Dendritic cell treated with granulocyte-macrophage colony-stimulating factor and Interleukin-4, amounts not matched to agents 40 ng/mL and 50 ng/mL, for 4 days (primary cell): ENCODE measurements around the gene ARHGEF1.

Source experiments
- H3K27ac Mint-ChIP-seq: one replicate; pipeline ENCODE4 v1.8.0; 2022; ENCODE audit warnings: mild to moderate bottlenecking, mixed read lengths
- H3K27me3 Mint-ChIP-seq: one replicate; pipeline ENCODE4 v1.8.0; 2022; ENCODE audit warnings: mild to moderate bottlenecking, mixed read lengths
- H3K36me3 Mint-ChIP-seq: one replicate; pipeline ENCODE4 v1.8.0; 2022; ENCODE audit warnings: low read depth, mixed read lengths
- H3K4me1 Mint-ChIP-seq: one replicate; pipeline ENCODE4 v1.8.0; 2022; ENCODE audit warnings: low read depth, mixed read lengths
- H3K4me3 Mint-ChIP-seq: one replicate; pipeline ENCODE4 v1.8.0; 2022; ENCODE audit warnings: mild to moderate bottlenecking, moderate library complexity, mixed read lengths
- H3K9me3 Mint-ChIP-seq: one replicate; pipeline ENCODE4 v1.8.0; 2022; ENCODE audit warnings: mixed read lengths
- intact Hi-C: fragments of 100-400 bp; cut with micrococcal nuclease; formaldehyde crosslinking; loops from one replicate; pipeline ENCODE4 v1.15.0; 2022

Gene ARHGEF1

GRCh38 chr19:41897820-41898219 is 14.8 kb downstream of the ARHGEF1 start:
- Mint-ChIP-seq H3K9me3 (no peaks in the 10 kb centered on the region), H3K4me1 (no peaks in the 10 kb centered on the region), H3K4me3 (no peak overlapping the region), H3K36me3 (peaks cover 98% of the 10 kb centered on the region), H3K27ac (no peak overlapping the region), H3K27me3 (no peaks in the 10 kb centered on the region)
- intact Hi-C loops = no loop called here

- Mint-ChIP-seq H3K27me3 (no peaks in the 10 kb centered on the region), H3K4me3 (no peak overlapping the region), H3K4me1 (no peaks in the 10 kb centered on the region), H3K27ac (no peak overlapping the region), H3K36me3 (peaks cover 98% of the 10 kb centered on the region), H3K9me3 (no peaks in the 10 kb centered on the region)
- intact Hi-C loops = no loop called here
These were observed 15.3 kb downstream of the ARHGEF1 start for GRCh38 chr19:41898235-41898634.

- Mint-ChIP-seq H3K27me3 (no peaks in the 10 kb centered on the region), H3K4me1 (no peaks in the 10 kb centered on the region), H3K9me3 (no peaks in the 10 kb centered on the region), H3K4me3 (no peak overlapping the region), H3K36me3 (peaks cover 100% of the 10 kb centered on the region), H3K27ac (no peak overlapping the region)
- intact Hi-C loops = no loop called here
These were observed 18.9 kb downstream of the ARHGEF1 start for GRCh38 chr19:41901707-41902360.

- peaks cover 100% of the 10 kb centered on the region for H3K36me3 Mint-ChIP-seq
- intact Hi-C loops = no loop called here
- no peaks in the 10 kb centered on the region for H3K4me1 Mint-ChIP-seq
These were observed 19.6 kb downstream of the ARHGEF1 start for GRCh38 chr19:41902594-41902993.

GRCh38 chr19:41903193-41903953 is 20.4 kb downstream of the ARHGEF1 start:
- Mint-ChIP-seq H3K27ac (no peak overlapping the region), H3K36me3 (peaks cover 100% of the 10 kb centered on the region), H3K4me3 (no peak overlapping the region), H3K4me1 (no peaks in the 10 kb centered on the region), H3K9me3 (no peaks in the 10 kb centered on the region), H3K27me3 (peaks cover under 1% of the 10 kb centered on the region)
- intact Hi-C loops = no loop called here

More at GRCh38 chr19:41902594-41902993, 19.6 kb downstream of the ARHGEF1 start:
- Mint-ChIP-seq H3K27me3 (no peaks in the 10 kb centered on the region), H3K9me3 (no peaks in the 10 kb centered on the region), H3K4me3 (no peak overlapping the region), H3K27ac (no peak overlapping the region)

- Mint-ChIP-seq H3K9me3 (no peaks in the 10 kb centered on the region), H3K27me3 (peaks cover 6% of the 10 kb centered on the region), H3K36me3 (peaks cover 99% of the 10 kb centered on the region), H3K27ac (no peak overlapping the region), H3K4me1 (no peaks in the 10 kb centered on the region), H3K4me3 (no peak overlapping the region)
- intact Hi-C loops = no loop called here
These were observed 21.3 kb downstream of the ARHGEF1 start for GRCh38 chr19:41904118-41904870.

- peaks cover 87% of the 10 kb centered on the region for H3K36me3 Mint-ChIP-seq
- no peaks in the 10 kb centered on the region for H3K9me3 Mint-ChIP-seq
These were observed 22.5 kb downstream of the ARHGEF1 start for GRCh38 chr19:41905273-41906002.

GRCh38 chr19:41906271-41906670 is 23.3 kb downstream of the ARHGEF1 start:
- intact Hi-C loops = no loop called here
- H3K36me3 Mint-ChIP-seq = peaks cover 79% of the 10 kb centered on the region
- no peaks in the 10 kb centered on the region for H3K9me3 Mint-ChIP-seq
- H3K4me3 Mint-ChIP-seq = no peak overlapping the region
- peaks cover 19% of the 10 kb centered on the region for H3K27me3 Mint-ChIP-seq
- H3K4me1 Mint-ChIP-seq = peaks cover 5% of the 10 kb centered on the region
- H3K27ac Mint-ChIP-seq = no peak overlapping the region

More at GRCh38 chr19:41905273-41906002, 22.5 kb downstream of the ARHGEF1 start:
- Mint-ChIP-seq H3K27ac (no peak overlapping the region), H3K4me1 (peaks cover 2% of the 10 kb centered on the region), H3K27me3 (peaks cover 11% of the 10 kb centered on the region), H3K4me3 (no peak overlapping the region)
- intact Hi-C loops = no loop called here

GRCh38 chr19:41906916-41907680 is 24.1 kb downstream of the ARHGEF1 start:
- Mint-ChIP-seq H3K4me3 (no peak overlapping the region), H3K36me3 (peaks cover 70% of the 10 kb centered on the region), H3K9me3 (no peaks in the 10 kb centered on the region), H3K27ac (no peak overlapping the region), H3K4me1 (peaks cover 5% of the 10 kb centered on the region), H3K27me3 (peaks cover 27% of the 10 kb centered on the region)
- intact Hi-C loops = no loop called here

GRCh38 chr19:41907994-41908615 is 25.1 kb downstream of the ARHGEF1 start:
- peaks cover 60% of the 10 kb centered on the region for H3K36me3 Mint-ChIP-seq
- H3K27ac Mint-ChIP-seq = no peak overlapping the region
- peaks cover 36% of the 10 kb centered on the region for H3K27me3 Mint-ChIP-seq
- peaks cover 5% of the 10 kb centered on the region for H3K4me1 Mint-ChIP-seq
- intact Hi-C loops = no loop called here
- H3K9me3 Mint-ChIP-seq = no peaks in the 10 kb centered on the region
- H3K4me3 Mint-ChIP-seq = no peak overlapping the region

- Mint-ChIP-seq H3K27me3 (peaks cover 44% of the 10 kb centered on the region), H3K36me3 (peaks cover 53% of the 10 kb centered on the region), H3K9me3 (no peaks in the 10 kb centered on the region), H3K4me1 (peaks cover 5% of the 10 kb centered on the region), H3K4me3 (no peak overlapping the region), H3K27ac (no peak overlapping the region)
- intact Hi-C loops = no loop called here
These were observed 25.9 kb downstream of the ARHGEF1 start for GRCh38 chr19:41908724-41909464.

GRCh38 chr19:41909706-41910105 is 26.7 kb downstream of the ARHGEF1 start:
- Mint-ChIP-seq H3K27ac (no peak overlapping the region), H3K36me3 (peaks cover 44% of the 10 kb centered on the region)
- intact Hi-C loops = no loop called here

More at GRCh38 chr19:41909706-41910105, 26.7 kb downstream of the ARHGEF1 start:
- H3K27me3 Mint-ChIP-seq = peaks cover 49% of the 10 kb centered on the region
- H3K4me1 Mint-ChIP-seq = peaks cover 5% of the 10 kb centered on the region
- no peak overlapping the region for H3K4me3 Mint-ChIP-seq
- no peaks in the 10 kb centered on the region for H3K9me3 Mint-ChIP-seq
